Neural cell (in vitro differentiated cells): ENCODE measurements around the gene PRRT4. TPM values are rescaled to one million over a fixed set of nuclear protein-coding genes. Genes with fewer than 3 reads are reported as not detected.
A peak's percentile ranks its signal among the peaks of the same experiment; 100 is the strongest.

ENCODE experiments used
- H2AFZ ChIP-seq: fragments of 200-600, 300-800 bp; sonication (generic), shearing (Covaris generic); 2 replicates; pipeline ENCODE4 v1.6.0; 2014; ENCODE audit warnings: low read depth, mild to moderate bottlenecking, antibody characterized with exemption, low read length, moderate library complexity
- H3F3A ChIP-seq: fragments of 200-600 bp; shearing (Covaris generic); 2 replicates; pipeline ENCODE4 v1.6.1; 2016; ENCODE audit warnings: mild to moderate bottlenecking, moderate library complexity, mixed read lengths, antibody characterized with exemption, low read length; ENCODE audit not compliant: insufficient read depth, poor library complexity, severe bottlenecking
- H3K27ac ChIP-seq: fragments of 200-600, 300-800 bp; sonication (generic), shearing (Covaris generic); 2 replicates; pipeline ENCODE4 v1.5.1; 2014; ENCODE audit warnings: mild to moderate bottlenecking, low read length, moderate library complexity
- H3K27me3 ChIP-seq: fragments of 300-800, 200-600 bp; sonication (generic), shearing (Covaris generic); 2 replicates; pipeline ENCODE4 v1.6.0; 2014; ENCODE audit warnings: mild to moderate bottlenecking, low read depth, low read length, moderate library complexity; ENCODE audit not compliant: insufficient read depth
- H3K36me3 ChIP-seq: fragments of 300-800, 200-600 bp; sonication (generic), shearing (Covaris generic); 2 replicates; pipeline ENCODE4 v1.5.1; 2014; ENCODE audit warnings: mild to moderate bottlenecking, antibody characterized with exemption, low read length, moderate library complexity; ENCODE audit not compliant: insufficient read depth
- H3K4me2 ChIP-seq: fragments of 300-800, 200-600 bp; sonication (generic), shearing (Covaris generic); 2 replicates; pipeline ENCODE4 v1.6.0; 2014; ENCODE audit warnings: mild to moderate bottlenecking, low read length
- H3K4me3 ChIP-seq: fragments of 300-800, 200-600 bp; sonication (generic), shearing (Covaris generic); 2 replicates; pipeline ENCODE4 v1.5.1; 2014; ENCODE audit warnings: mild to moderate bottlenecking, low read length, moderate library complexity
- H3K79me2 ChIP-seq: fragments of 200-600 bp; shearing (Covaris generic); replicated peaks from 2 replicates; pipeline ENCODE4 v1.6.0; 2014; ENCODE audit warnings: mild to moderate bottlenecking, low read length, moderate library complexity; ENCODE audit not compliant: insufficient read depth
- H3K9ac ChIP-seq: fragments of 300-800, 200-600 bp; sonication (generic), shearing (Covaris generic); 2 replicates; pipeline ENCODE4 v1.6.1; 2016; ENCODE audit warnings: mild to moderate bottlenecking, low read length, mixed read lengths
- H3K9me2 ChIP-seq: fragments of 200-600 bp; shearing (Covaris generic); 2 replicates; pipeline ENCODE4 v1.6.1; 2016; ENCODE audit warnings: mild to moderate bottlenecking, low read length, mixed read lengths; ENCODE audit not compliant: insufficient read depth
- H3K9me3 ChIP-seq: fragments of 200-600, 300-800 bp; sonication (generic), shearing (Covaris generic); 2 replicates; pipeline ENCODE4 v1.6.1; 2016; ENCODE audit warnings: mild to moderate bottlenecking, mixed run types, low read length, moderate library complexity, mixed read lengths
- H4K20me1 ChIP-seq: fragments of 200-600 bp; shearing (Covaris generic); 2 replicates; pipeline ENCODE4 v1.6.1; 2016; ENCODE audit warnings: mild to moderate bottlenecking, mixed run types; ENCODE audit not compliant: insufficient read depth
- EP300 ChIP-seq: fragments of 450-650 bp; conservative IDR thresholded peaks from 2 replicates; pipeline ENCODE4 v1.6.1; 2014; ENCODE audit warnings: antibody characterized with exemption, mild to moderate bottlenecking, moderate library complexity; ENCODE audit not compliant: poor library complexity, severe bottlenecking
- EZH2 ChIP-seq: fragments of 200-600, 300-800 bp; shearing (Covaris generic), sonication (generic); IDR thresholded peaks from 2 replicates; pipeline ENCODE4 v1.6.1; 2014; ENCODE audit warnings: antibody characterized with exemption, low read length, borderline replicate concordance, mild to moderate bottlenecking; ENCODE audit not compliant: insufficient read depth, poor library complexity, severe bottlenecking
- MXI1 ChIP-seq: fragments of 450-650 bp; conservative IDR thresholded peaks from 2 replicates; pipeline ENCODE4 v1.6.1; 2014; ENCODE audit warnings: antibody characterized with exemption, mild to moderate bottlenecking; ENCODE audit not compliant: poor library complexity, severe bottlenecking
- POLR2AphosphoS5 ChIP-seq: IDR thresholded peaks from 2 replicates; pipeline ENCODE4 v1.6.1; 2012
- RAD21 ChIP-seq: fragments of 450-650 bp; conservative IDR thresholded peaks from 2 replicates; pipeline ENCODE4 v1.6.1; 2014; ENCODE audit warnings: antibody characterized with exemption, mild to moderate bottlenecking, moderate library complexity
- SMC3 ChIP-seq: fragments of 450-650 bp; conservative IDR thresholded peaks from 2 replicates; pipeline ENCODE4 v1.6.1; 2014; ENCODE audit warnings: antibody characterized with exemption, mild to moderate bottlenecking, moderate library complexity; ENCODE audit not compliant: poor library complexity
- TAF1 ChIP-seq: IDR thresholded peaks from 2 replicates; pipeline ENCODE4 v1.6.1; 2012; ENCODE audit warnings: low read depth
- polyA plus RNA-seq: library from polyadenylated mRNA; depleted of rRNA; stranded (reverse); fragments of >200 nt; gene quantifications from 2 replicates; pipeline ENCODE4 v1.2.3, GENCODE V29; 2014
- TF ChIP-seq, protein P1 (sequence below): fragments of 450-650 bp; IDR thresholded peaks from 2 replicates; pipeline ENCODE4 v1.5.1; 2014; ENCODE audit warnings: antibody characterized with exemption, mild to moderate bottlenecking, moderate library complexity; ENCODE audit not compliant: poor library complexity, severe bottlenecking
- TF ChIP-seq, protein P2 (sequence below): IDR thresholded peaks from 2 replicates; pipeline ENCODE4 v1.6.1; 2012; ENCODE audit warnings: borderline replicate concordance

The PRRT4 gene
- polyA plus RNA-seq, 1 donor from 2014 or later: 32.5 TPM

DNA sequence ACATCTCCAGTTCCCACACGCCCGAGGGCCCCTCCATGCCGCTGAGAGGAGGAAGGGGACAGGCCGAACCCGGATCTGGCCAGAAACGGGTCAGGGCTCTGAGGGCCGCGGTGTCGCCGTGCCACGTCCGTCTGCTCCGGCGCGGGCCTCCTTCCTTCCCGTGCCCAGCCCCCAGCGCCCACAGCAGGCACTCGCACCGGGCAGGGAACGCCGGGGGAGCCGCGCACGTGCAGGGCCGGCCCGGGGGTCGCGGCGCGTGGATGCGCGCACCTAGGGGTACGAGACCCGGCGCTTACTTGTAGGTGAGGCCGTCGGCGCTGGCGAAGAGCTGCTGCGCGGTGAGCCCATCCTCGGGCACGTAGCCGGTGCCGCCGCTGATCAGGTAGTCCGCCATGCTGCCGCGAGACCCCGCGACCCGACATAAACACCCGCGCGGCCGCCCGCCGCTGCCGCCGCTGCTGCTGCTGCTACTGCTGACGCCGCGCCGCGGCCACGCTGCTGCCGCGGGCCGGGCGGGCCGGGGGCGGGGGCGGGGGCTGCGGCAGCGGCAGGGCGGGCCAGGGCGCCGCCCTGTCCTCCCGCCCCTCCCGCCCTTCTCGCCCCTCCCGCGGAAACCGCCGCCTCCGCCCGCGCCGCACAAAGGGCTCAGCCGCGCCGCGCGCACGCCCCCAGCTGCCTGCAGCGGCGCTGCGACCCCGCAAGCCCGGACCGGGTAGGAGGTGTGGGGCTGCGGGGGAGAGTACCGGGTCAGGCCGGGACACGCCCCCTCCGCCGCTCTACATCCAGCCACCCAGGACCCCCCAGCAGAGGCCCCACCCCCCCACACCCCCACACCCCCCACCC is 44.2 kb upstream of the PRRT4 start:
- Histone ChIP-seq H4K20me1 (no peaks in the 10 kb centered on the region), H3K27ac (no peak overlapping the region), H3K4me2 (peak overlapping the region; percentile 80), H2AFZ (peak overlapping the region; percentile 45), H3K4me3 (peak overlapping the region; percentile 95), H3K27me3 (peaks cover 26% of the 10 kb centered on the region), H3K79me2 (peaks cover 6% of the 10 kb centered on the region), H3K9me3 (no peaks in the 10 kb centered on the region), H3F3A (peaks cover 3% of the 10 kb centered on the region), H3K9me2 (no peaks in the 10 kb centered on the region), H3K36me3 (no peaks in the 10 kb centered on the region), H3K9ac (peak overlapping the region; percentile 73)
- TF ChIP-seq MXI1 (peak; percentile 95), EZH2 (no peak), SMC3 (no peak), RAD21 (no peak), TAF1 (no peak), EP300 (no peak), POLR2AphosphoS5 (peak; percentile 25)
- TF ChIP-seq, protein P1, sequence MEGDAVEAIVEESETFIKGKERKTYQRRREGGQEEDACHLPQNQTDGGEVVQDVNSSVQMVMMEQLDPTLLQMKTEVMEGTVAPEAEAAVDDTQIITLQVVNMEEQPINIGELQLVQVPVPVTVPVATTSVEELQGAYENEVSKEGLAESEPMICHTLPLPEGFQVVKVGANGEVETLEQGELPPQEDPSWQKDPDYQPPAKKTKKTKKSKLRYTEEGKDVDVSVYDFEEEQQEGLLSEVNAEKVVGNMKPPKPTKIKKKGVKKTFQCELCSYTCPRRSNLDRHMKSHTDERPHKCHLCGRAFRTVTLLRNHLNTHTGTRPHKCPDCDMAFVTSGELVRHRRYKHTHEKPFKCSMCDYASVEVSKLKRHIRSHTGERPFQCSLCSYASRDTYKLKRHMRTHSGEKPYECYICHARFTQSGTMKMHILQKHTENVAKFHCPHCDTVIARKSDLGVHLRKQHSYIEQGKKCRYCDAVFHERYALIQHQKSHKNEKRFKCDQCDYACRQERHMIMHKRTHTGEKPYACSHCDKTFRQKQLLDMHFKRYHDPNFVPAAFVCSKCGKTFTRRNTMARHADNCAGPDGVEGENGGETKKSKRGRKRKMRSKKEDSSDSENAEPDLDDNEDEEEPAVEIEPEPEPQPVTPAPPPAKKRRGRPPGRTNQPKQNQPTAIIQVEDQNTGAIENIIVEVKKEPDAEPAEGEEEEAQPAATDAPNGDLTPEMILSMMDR: no peak
- TF ChIP-seq, protein P2, sequence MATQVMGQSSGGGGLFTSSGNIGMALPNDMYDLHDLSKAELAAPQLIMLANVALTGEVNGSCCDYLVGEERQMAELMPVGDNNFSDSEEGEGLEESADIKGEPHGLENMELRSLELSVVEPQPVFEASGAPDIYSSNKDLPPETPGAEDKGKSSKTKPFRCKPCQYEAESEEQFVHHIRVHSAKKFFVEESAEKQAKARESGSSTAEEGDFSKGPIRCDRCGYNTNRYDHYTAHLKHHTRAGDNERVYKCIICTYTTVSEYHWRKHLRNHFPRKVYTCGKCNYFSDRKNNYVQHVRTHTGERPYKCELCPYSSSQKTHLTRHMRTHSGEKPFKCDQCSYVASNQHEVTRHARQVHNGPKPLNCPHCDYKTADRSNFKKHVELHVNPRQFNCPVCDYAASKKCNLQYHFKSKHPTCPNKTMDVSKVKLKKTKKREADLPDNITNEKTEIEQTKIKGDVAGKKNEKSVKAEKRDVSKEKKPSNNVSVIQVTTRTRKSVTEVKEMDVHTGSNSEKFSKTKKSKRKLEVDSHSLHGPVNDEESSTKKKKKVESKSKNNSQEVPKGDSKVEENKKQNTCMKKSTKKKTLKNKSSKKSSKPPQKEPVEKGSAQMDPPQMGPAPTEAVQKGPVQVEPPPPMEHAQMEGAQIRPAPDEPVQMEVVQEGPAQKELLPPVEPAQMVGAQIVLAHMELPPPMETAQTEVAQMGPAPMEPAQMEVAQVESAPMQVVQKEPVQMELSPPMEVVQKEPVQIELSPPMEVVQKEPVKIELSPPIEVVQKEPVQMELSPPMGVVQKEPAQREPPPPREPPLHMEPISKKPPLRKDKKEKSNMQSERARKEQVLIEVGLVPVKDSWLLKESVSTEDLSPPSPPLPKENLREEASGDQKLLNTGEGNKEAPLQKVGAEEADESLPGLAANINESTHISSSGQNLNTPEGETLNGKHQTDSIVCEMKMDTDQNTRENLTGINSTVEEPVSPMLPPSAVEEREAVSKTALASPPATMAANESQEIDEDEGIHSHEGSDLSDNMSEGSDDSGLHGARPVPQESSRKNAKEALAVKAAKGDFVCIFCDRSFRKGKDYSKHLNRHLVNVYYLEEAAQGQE: no peak

GRCh38 chr7:128404886-128405470 is 43.5 kb upstream of the PRRT4 start:
- H2AFZ ChIP-seq: peak overlapping the region; percentile 45
- H3K27ac ChIP-seq: no peak overlapping the region

More at GRCh38 chr7:128404886-128405470, 43.5 kb upstream of the PRRT4 start:
- Histone ChIP-seq H4K20me1 (no peaks in the 10 kb centered on the region), H3K79me2 (peaks cover 6% of the 10 kb centered on the region), H3F3A (peaks cover 3% of the 10 kb centered on the region), H3K36me3 (no peaks in the 10 kb centered on the region), H3K9me2 (no peaks in the 10 kb centered on the region), H3K4me3 (peak overlapping the region; percentile 95), H3K9ac (peak overlapping the region; percentile 73), H3K4me2 (peak overlapping the region; percentile 80), H3K27me3 (peaks cover 26% of the 10 kb centered on the region), H3K9me3 (no peaks in the 10 kb centered on the region)
- TF ChIP-seq MXI1: no peak
- TF ChIP-seq RAD21: no peak
- TF ChIP-seq, protein P2: no peak
- TF ChIP-seq, protein P1: no peak
- no peak for TF ChIP-seq TAF1
- TF ChIP-seq EZH2: no peak
- no peak for TF ChIP-seq SMC3
- no peak for TF ChIP-seq POLR2AphosphoS5
- TF ChIP-seq EP300: no peak
